Lung (tissue), 12 donors: Measurements from ENCODE around the gene CACNA1C. TPM values are rescaled to one million over a fixed set of nuclear protein-coding genes. Genes with fewer than 3 reads are reported as not detected.

ENCODE experiments used
- ATAC-seq: fragments of 200-7000 bp; cut with Tn5 transposase; one replicate; pipeline ENCODE4 v1.9.1; 2020; ENCODE audit warnings: moderate number of reproducible peaks; ENCODE audit not compliant: insufficient read depth, low FRiP score
- DNase-seq, 3 donors: peaks; one replicate each; pipeline ENCODE4 v3.0.0-alpha.2; 2013 to 2017
- H3K27ac ChIP-seq, 2 donors: one replicate each; pipeline ENCODE4 v1.5.1; 2013; ENCODE audit warnings: mild to moderate bottlenecking in 2 of 2, moderate library complexity in 2 of 2, control low read depth in 1 of 2, inconsistent platforms in 1 of 2, low read depth in 1 of 2, low read length in 1 of 2
- H3K27me3 ChIP-seq, 3 donors: one replicate each; pipeline ENCODE4 v1.5.1; 2013; ENCODE audit warnings: low read length in 2 of 3; ENCODE audit not compliant: control insufficient read depth in 3 of 3, insufficient read depth in 3 of 3
- H3K36me3 ChIP-seq, 4 donors: one replicate each; pipeline ENCODE4 v1.5.1; 2013; ENCODE audit warnings: low read length in 4 of 4, mild to moderate bottlenecking in 1 of 4, moderate library complexity in 1 of 4; ENCODE audit not compliant: control insufficient read depth in 4 of 4, insufficient read depth in 4 of 4
- H3K4me1 ChIP-seq, 5 donors: one replicate each; pipeline ENCODE4 v1.5.1; 2013; ENCODE audit warnings: low read length in 5 of 5, mild to moderate bottlenecking in 2 of 5, moderate library complexity in 1 of 5; ENCODE audit not compliant: control insufficient read depth in 5 of 5, insufficient read depth in 5 of 5
- H3K4me3 ChIP-seq: one replicate; pipeline ENCODE4 v1.5.1; 2013; ENCODE audit warnings: mild to moderate bottlenecking, control low read depth, moderate library complexity
- H3K9ac ChIP-seq, 2 donors: one replicate each; pipeline ENCODE4 v1.5.1; 2013; ENCODE audit warnings: low read length in 2 of 2, control low read depth in 1 of 2; ENCODE audit not compliant: insufficient read depth in 1 of 2
- H3K9me3 ChIP-seq, 4 donors: one replicate each; pipeline ENCODE4 v1.5.1; 2013; ENCODE audit warnings: low read length in 3 of 4, mild to moderate bottlenecking in 1 of 4, moderate library complexity in 1 of 4; ENCODE audit not compliant: control insufficient read depth in 4 of 4, insufficient read depth in 3 of 4
- CTCF ChIP-seq: IDR thresholded peaks from 2 replicates; pipeline ENCODE4 v1.5.1; 2012; ENCODE audit warnings: mild to moderate bottlenecking; ENCODE audit errors: control extremely low read depth, extremely low read depth
- WGBS, 2 donors: extraction: QIAGEN DNeasy Blood & Tissue Kit; methylation state at CpG; one replicate each; pipeline ENCODE4 v1.1.7; 2013; 5-methylcytosine and 5-hydroxymethylcytosine counted together
- polyA plus RNA-seq, 2 donors: library from polyadenylated mRNA; stranded (reverse); fragments of 200-250 nt; gene quantifications; one replicate each; pipeline ENCODE4 v1.2.1, GENCODE V29; 2013
- total RNA-seq, 2 donors: library from RNA; depleted of rRNA in 1 of 2; stranded (reverse); fragments of >200 nt in 1 of 2; gene quantifications; one replicate each; pipeline ENCODE4 v1.2.1, GENCODE V29; 2014 to 2021
- donor health status: control.
- donor health status: control.
- donor health status: Bipolar disorder and iron deficiency.
- donor health status: healthy.
- donor health status: DM: yes; HTN: yes; CAD: no.

Gene CACNA1C
- total and polyA plus RNA-seq, 4 donors, result 3.2 to 17.5 (median 7.5) TPM

GRCh38 chr12:2323532-2324255 is 270.9 kb downstream of the CACNA1C start:
- Histone ChIP-seq H3K36me3 (no peaks in the 10 kb centered on the region), H3K9ac (no peak overlapping the region), H3K27me3 (no peaks in the 10 kb centered on the region), H3K4me1 (peaks cover 0 to 33% (median 12%) of the 10 kb centered on the region in 5 donors), H3K9me3 (peaks cover 0 to 3% (median 0%) of the 10 kb centered on the region in 4 donors), H3K27ac (peak overlapping the region in 1 of 2 donors; percentile 61), H3K4me3 (no peak overlapping the region)
- ATAC-seq, result no peak
- WGBS, 2 donors, result 52 to 58% methylated on average over 9 of the region's 9 CpGs
- no peak for DNase-seq
- TF ChIP-seq CTCF, result no peak

- Histone ChIP-seq H3K4me3 (no peak overlapping the region), H3K27ac (peak overlapping the region in 1 of 2 donors; percentile 61), H3K9ac (no peak overlapping the region), H3K36me3 (no peaks in the 10 kb centered on the region), H3K9me3 (peaks cover 0 to 3% (median 0%) of the 10 kb centered on the region in 4 donors), H3K4me1 (peaks cover 0 to 33% (median 12%) of the 10 kb centered on the region in 5 donors), H3K27me3 (no peaks in the 10 kb centered on the region)
- TF ChIP-seq CTCF, result no peak
- DNase-seq (peak in 1 of 3 donors; percentile 40), ATAC-seq (no peak)
- 51 to 53% methylated on average over 9 of the region's 9 CpGs for WGBS, 2 donors
Measured at GRCh38 chr12:2324387-2324786, 271.6 kb downstream of the CACNA1C start.

- H3K36me3 ChIP-seq, result no peaks in the 10 kb centered on the region
- WGBS, 2 donors, result 39 to 47% methylated on average over 8 of the region's 8 CpGs
- H3K9me3 ChIP-seq, result peaks cover 0 to 3% (median 0%) of the 10 kb centered on the region in 4 donors
- peaks cover 0 to 26% (median 12%) of the 10 kb centered on the region in 5 donors for H3K4me1 ChIP-seq
- TF ChIP-seq CTCF, result no peak
- H3K4me3 ChIP-seq, result no peak overlapping the region
- DNase-seq, result peak in 1 of 3 donors; percentile 57
- no peak overlapping the region for H3K9ac ChIP-seq
- ATAC-seq, result no peak
- no peaks in the 10 kb centered on the region for H3K27me3 ChIP-seq
- H3K27ac ChIP-seq, result no peak overlapping the region
Measured at GRCh38 chr12:2325519-2325918, 272.7 kb downstream of the CACNA1C start.

- WGBS, 2 donors, result 95 to 97% methylated on average over 5 of the region's 5 CpGs
- H3K9me3 ChIP-seq, result peaks cover 0 to 3% (median 0%) of the 10 kb centered on the region in 4 donors
- ATAC-seq, result no peak
- no peaks in the 10 kb centered on the region for H3K36me3 ChIP-seq
- H3K9ac ChIP-seq, result no peak overlapping the region
- H3K4me3 ChIP-seq, result no peak overlapping the region
- H3K27ac ChIP-seq, result no peak overlapping the region
- H3K27me3 ChIP-seq, result no peaks in the 10 kb centered on the region
- DNase-seq, result no peak
- H3K4me1 ChIP-seq, result peaks cover 0 to 18% (median 12%) of the 10 kb centered on the region in 5 donors
- TF ChIP-seq CTCF, result no peak
Measured at GRCh38 chr12:2326470-2326869, 273.7 kb downstream of the CACNA1C start.
